HG03060 (cell line): ENCODE data around the gene ASTN1.
"Not testable (repeated sequence)": the region's sequence is repeated elsewhere in the genome, so short reads cannot be mapped to it uniquely, and the experiment has no call there.

Experiments
- ATAC-seq: cut with Tn5 transposase; IDR thresholded peaks from one replicate; pipeline ENCODE4 v1.9.1; 2021; ENCODE audit warnings: low read depth, moderate number of reproducible peaks; ENCODE audit not compliant: unreplicated experiment

ASTN1 gene

GRCh38 chr1:177116941-177117340 lies 47.6 kb downstream of the ASTN1 start:
- no peak for ATAC-seq

DNA sequence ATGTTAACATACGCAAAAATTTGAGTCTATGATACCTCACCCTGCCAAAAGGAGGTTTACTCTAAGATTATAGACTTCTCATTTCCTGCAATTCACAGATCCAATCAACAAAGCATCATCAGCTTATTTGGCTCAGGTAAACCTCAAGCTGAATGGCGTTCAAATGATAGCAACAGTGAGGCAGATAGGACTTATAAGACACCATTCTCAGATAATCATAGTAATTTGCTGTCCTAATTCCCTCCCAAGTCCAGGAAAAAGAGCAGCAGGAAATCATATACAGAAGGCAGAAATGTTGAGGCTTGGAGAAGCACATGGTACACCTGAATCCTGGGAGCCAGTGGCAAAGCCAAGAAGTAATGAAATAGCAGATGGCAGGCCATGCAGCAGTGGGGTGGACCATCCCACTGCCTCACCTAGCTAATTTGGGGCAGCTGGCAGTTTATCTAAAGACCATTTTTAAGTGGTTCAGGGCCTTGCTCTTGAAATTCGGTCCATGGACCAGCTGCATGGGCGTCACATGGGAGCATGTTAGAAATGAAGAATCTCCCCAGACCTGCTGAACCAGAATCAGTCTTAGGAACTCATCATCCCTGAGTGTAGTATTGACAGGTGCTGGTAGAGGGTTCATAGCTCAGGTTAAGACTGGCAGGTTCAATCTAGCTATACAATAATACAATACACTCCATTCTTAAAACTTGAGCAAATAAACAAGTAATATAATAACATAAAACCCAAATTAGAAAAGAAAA lies 57.7 kb downstream of the ASTN1 start:
- ATAC-seq = no peak

- ATAC-seq = no peak
Measured at GRCh38 chr1:177106196-177106595, 58.3 kb downstream of the ASTN1 start.

DNA sequence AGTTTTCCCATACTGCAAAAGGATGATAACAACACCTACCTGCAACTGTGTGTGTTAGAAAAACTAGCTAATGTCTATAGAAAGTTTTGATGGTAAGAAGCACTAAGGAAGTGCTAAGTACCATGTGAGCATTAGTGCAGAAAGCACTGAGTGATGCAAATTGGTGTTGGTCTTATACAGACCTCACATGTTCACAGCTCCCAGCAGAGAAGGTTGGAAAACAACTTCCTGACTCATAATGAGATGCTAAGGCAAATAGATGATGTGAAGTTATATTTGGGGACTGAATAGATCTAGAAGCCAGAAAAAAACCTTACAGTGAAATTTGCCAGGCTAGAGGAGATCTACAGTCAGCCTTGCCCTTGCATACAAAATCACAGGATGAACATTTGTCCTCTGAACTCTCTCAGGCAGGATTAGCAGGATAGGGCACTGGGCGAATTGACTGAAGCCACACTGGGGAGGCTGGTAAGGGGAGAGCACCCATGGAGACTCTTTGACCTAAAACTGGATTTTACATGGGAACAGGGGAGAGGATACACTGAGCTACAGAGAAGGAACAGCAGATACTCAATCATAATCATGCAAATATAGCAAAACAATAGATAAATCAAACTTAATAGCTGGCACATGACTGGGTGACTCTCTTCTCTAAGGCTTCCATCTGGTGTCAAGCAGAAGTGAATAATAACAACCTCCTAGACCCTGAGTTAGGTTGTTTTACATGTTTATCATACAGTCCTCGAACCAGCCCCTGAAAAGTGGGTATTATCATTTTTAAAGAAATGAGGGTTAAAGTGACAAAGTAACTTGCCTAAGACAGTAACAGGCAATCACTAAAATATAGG lies 61.3 kb downstream of the ASTN1 start:
- ATAC-seq = no peak

- ATAC-seq = no peak
Measured at GRCh38 chr1:177092001-177092400, 72.5 kb downstream of the ASTN1 start.

- ATAC-seq = no peak
Measured at GRCh38 chr1:177091040-177091439, 73.5 kb downstream of the ASTN1 start.

- no peak for ATAC-seq
Measured at GRCh38 chr1:177088966-177089365, 75.5 kb downstream of the ASTN1 start.

DNA sequence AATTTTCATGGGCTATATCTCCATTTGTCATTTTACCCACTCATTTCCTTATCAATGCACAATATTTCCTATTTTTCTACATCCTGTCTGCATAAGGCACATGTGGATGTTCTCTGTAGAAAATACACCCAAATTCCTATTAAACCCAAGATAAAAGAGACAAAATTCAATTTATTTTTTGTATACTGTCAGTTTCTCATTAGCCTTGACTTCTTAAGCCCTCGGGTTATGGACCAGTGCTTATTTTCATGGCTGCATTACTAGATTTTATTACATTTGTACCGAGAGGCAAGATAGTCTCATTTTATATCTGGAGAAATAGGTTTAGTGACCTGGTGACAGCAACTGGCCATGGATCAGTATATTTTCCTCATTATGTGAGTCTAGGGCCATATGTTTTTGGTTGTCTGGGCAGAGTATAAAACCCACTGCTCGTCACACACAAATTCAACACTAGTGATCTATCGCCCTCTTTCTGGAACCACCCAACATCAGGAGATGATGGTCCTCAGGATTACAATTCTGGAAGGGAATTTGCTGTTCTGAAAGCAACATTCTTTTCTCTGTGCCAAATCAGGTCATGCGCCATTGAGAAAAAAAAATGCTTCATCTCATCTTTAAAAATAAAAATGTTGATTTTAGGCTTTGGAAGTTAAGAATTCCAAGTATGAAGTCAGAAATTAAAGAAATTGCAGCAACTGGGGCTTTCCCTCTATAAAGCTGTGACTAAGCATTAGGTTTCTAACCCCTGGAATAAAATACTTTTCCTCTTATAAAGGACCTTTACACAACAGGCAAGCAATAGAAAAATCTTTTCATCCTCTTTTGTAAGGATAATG lies 81.4 kb downstream of the ASTN1 start:
- no peak for ATAC-seq

- no peak for ATAC-seq
Measured at GRCh38 chr1:177080564-177080963, 83.9 kb downstream of the ASTN1 start.

DNA sequence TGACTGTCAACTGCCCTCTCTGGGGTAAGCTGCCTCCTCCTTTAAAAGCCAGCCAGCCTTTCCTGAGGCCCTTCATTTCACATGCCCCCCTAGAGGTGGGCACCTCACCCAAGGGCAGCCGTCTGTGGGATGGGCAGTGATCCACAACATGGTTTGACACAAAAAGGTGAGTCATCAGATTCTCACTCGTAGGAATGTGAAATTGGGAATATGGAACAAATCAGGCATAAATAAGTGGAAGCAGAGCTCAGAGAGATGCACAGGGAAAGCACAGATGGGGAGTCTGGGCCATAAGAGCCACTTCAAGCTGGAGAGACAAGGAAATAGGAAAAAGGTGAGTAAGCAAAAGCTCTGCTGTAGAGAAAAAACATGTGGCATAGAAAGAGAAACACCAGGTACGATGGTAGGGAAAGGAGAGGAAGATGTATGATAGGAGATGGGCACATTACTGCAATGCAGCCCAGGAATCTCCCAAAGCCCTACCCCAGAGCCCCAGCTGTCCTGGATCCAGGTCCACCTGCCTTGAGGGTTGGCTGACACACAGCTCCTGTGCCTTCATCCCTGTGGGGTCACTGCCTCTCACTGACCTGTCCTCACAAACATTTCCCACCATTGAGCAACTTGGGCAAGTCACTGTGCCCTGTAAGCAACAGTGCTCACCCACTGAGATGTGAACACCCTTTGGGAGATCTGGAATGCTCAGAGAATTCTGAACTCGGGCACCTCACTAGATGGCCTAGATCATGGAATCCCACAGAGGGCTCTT lies 86.6 kb downstream of the ASTN1 start:
- no peak for ATAC-seq

GRCh38 chr1:177077006-177077405 lies 87.5 kb downstream of the ASTN1 start:
- ATAC-seq = no peak

DNA sequence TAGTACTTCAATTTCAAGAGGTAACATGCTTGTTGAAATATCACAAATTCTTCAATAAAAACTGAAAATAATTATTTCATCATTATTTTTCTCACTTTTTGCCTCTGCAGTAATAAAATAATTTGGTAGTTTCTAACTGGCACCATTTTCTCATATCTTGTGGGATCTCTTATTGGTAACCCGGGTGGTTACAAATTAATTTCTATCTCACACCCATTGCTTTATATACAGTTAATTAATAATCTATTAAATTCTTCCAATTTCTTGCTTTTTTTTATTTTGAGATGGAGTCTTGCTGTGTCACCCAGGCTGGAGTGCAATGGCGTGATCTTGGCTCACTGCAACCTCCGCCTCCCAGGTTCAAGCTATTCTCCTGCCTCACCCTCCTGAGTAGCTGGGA lies 89.7 kb downstream of the ASTN1 start:
- ATAC-seq = not testable (repeated sequence)

GRCh38 chr1:177069490-177069889 lies 95.0 kb downstream of the ASTN1 start:
- ATAC-seq = no peak

GRCh38 chr1:177067752-177068410 lies 96.6 kb downstream of the ASTN1 start:
- ATAC-seq = no peak

DNA sequence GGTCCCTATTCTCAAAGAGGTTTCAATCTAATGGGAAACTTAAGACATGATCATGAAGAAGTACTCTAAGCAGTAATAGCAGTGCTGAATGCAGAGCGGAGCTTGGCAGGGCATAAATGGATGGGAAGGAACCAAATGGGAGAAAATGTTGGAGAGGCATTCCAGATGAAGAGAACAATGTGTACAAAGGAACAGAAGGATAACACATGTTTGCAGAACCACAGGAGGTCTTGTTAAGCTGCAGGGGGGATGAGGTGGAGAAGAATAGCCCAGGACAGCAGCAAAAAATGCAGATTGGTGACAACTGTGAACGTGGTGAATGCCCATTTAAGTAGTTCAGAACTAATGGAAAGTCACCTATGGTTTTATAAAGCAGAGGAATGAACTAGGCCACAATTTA lies 99.1 kb downstream of the ASTN1 start:
- ATAC-seq = no peak

GRCh38 chr1:177063648-177064047 lies 100.9 kb downstream of the ASTN1 start:
- ATAC-seq = no peak

- ATAC-seq = no peak
Measured at GRCh38 chr1:177054542-177054941, 110.0 kb downstream of the ASTN1 start.

DNA sequence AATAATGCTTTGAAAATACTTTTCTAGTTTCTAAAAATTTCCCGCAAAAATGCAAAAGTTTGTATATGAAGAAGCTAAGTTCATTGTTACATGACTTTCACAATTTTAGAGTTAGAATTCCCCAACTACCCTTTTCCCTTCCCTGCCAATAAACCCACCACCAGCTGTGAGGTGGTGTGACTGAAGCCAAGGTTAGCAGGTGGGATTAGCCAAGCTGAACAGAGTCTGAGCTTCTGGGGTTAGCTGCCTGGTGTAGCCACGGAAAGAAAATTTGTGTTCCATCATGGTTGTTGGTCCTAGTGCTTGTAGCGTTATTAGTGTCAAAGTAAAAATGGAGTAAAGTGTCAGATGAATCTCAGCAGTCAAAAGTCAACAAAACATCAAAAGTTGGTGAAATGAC lies 110.9 kb downstream of the ASTN1 start:
- ATAC-seq = no peak

- ATAC-seq = no peak
Measured at GRCh38 chr1:177048314-177049069, 116.0 kb downstream of the ASTN1 start.
